ENCODE results near the gene ZC3H10.

GRCh38 chr12:56128670-56129205, 10.7 kb downstream of the ZC3H10 start:
- TF ChIP-seq PHF8 (conservative IDR thresholded peaks at IDR 0.05; ENCODE audit: low read depth, low read length), result no peak; the same call in 1 of the 2 replicates
- peak; percentile 45 for TF ChIP-seq KDM4A (IDR thresholded peaks at IDR 0.05; ENCODE audit: low read depth, low read length, severe bottlenecking)
- no peak for TF ChIP-seq RXRA (IDR thresholded peaks at IDR 0.05; ENCODE audit: insufficient read depth, low read depth, low read length)
- no peak for TF ChIP-seq POLR2A (IDR thresholded peaks at IDR 0.05; ENCODE audit: control extremely low read depth in 1 of 2, low read depth in 2 of 2, low read length in 2 of 2)
- TF ChIP-seq MAX (IDR thresholded peaks at IDR 0.05), result no peak
- no peak for TF ChIP-seq CTCF (IDR thresholded peaks at IDR 0.05; ENCODE audit: control extremely low read depth in 1 of 3, insufficient read depth in 1 of 3, low read depth in 1 of 3, low read length in 3 of 3)
- TF ChIP-seq ATF2 (IDR thresholded peaks at IDR 0.05; ENCODE audit: low read length), result no peak

Measured in H1 (cell line).